Lower leg skin (tissue), 4 donors: ENCODE results near the gene DNAJC13. TPM values are rescaled to one million over a fixed set of nuclear protein-coding genes. Genes with fewer than 3 reads are reported as not detected.

Experiments used
- DNase-seq, 2 donors: peaks; one replicate each; pipeline ENCODE4 v3.0.0-alpha.2; 2019; ENCODE audit warnings: low spot score in 2 of 2
- H3K4me3 ChIP-seq: fragments of 200-600 bp; sonication (generic); 2 replicates; pipeline ENCODE4 v1.5.1; 2017; ENCODE audit warnings: mild to moderate bottlenecking, low read depth; ENCODE audit not compliant: poor library complexity, severe bottlenecking
- POLR2A ChIP-seq, 2 donors: fragments of 450-650 bp; IDR thresholded peaks; one replicate each; pipeline ENCODE4 v1.6.1; 2016 to 2017; ENCODE audit warnings: antibody characterized with exemption in 2 of 2, mild to moderate bottlenecking in 1 of 2, moderate library complexity in 1 of 2
- WGBS, 2 donors: methylation state at CpG; one replicate each; pipeline ENCODE4 v1.1.5; 2018; 5-methylcytosine and 5-hydroxymethylcytosine counted together
- intact Hi-C: fragments of 100-400 bp; cut with DNase I; formaldehyde crosslinking; loops from one replicate; pipeline ENCODE4 v1.15.0; 2023; ENCODE audit warnings: low total_unique reads
- total RNA-seq, 4 donors: library from RNA; depleted of rRNA; stranded (reverse); fragments of >200 nt; gene quantifications; one replicate each; pipeline ENCODE4 v1.1.0, GENCODE V29; 2016
- TF ChIP-seq, protein P1 (sequence below), 3 donors: fragments of 450-650 bp; IDR thresholded peaks; one replicate each; pipeline ENCODE4 v1.5.1; 2016; ENCODE audit warnings: antibody characterized with exemption in 3 of 3, mild to moderate bottlenecking in 3 of 3, moderate library complexity in 2 of 3

DNAJC13 gene
- total RNA-seq, 4 donors from 2014 or later: 25.4 to 54.1 (median 31.2) TPM

- intact Hi-C loops: loop anchor here (5.0 kb wide), 1 partner anchor 372 kb away; no protein-coding TSS in a partner anchor
- H3K4me3 ChIP-seq: no peak overlapping the region
- TF ChIP-seq, protein P1, sequence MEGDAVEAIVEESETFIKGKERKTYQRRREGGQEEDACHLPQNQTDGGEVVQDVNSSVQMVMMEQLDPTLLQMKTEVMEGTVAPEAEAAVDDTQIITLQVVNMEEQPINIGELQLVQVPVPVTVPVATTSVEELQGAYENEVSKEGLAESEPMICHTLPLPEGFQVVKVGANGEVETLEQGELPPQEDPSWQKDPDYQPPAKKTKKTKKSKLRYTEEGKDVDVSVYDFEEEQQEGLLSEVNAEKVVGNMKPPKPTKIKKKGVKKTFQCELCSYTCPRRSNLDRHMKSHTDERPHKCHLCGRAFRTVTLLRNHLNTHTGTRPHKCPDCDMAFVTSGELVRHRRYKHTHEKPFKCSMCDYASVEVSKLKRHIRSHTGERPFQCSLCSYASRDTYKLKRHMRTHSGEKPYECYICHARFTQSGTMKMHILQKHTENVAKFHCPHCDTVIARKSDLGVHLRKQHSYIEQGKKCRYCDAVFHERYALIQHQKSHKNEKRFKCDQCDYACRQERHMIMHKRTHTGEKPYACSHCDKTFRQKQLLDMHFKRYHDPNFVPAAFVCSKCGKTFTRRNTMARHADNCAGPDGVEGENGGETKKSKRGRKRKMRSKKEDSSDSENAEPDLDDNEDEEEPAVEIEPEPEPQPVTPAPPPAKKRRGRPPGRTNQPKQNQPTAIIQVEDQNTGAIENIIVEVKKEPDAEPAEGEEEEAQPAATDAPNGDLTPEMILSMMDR (IDR thresholded peaks at IDR 0.05): no peak
- TF ChIP-seq POLR2A (IDR thresholded peaks at IDR 0.05): no peak
- whole genome bisulfite sequencing, 2 donors: 87 to 92% methylated on average over 3 of the region's 3 CpGs
- DNase-seq: no peak
Observed at GRCh38 chr3:132404276-132404675, 13.0 kb upstream of the DNAJC13 start.

- no peak overlapping the region for H3K4me3 ChIP-seq
- TF ChIP-seq, protein P1 (IDR thresholded peaks at IDR 0.05): no peak
- no peak for TF ChIP-seq POLR2A (IDR thresholded peaks at IDR 0.05)
- intact Hi-C loops: no loop called here
Observed at GRCh38 chr3:132405188-132405587, 12.1 kb upstream of the DNAJC13 start.

GRCh38 chr3:132405609-132406299 lies 11.5 kb upstream of the DNAJC13 start:
- WGBS, 2 donors: 88% methylated on average over 4 of the region's 4 CpGs
- intact Hi-C loops: no loop called here
- DNase-seq: no peak
- no peak overlapping the region for H3K4me3 ChIP-seq
- TF ChIP-seq, protein P1 (IDR thresholded peaks at IDR 0.05): no peak
- no peak for TF ChIP-seq POLR2A (IDR thresholded peaks at IDR 0.05)

More at GRCh38 chr3:132405188-132405587, 12.1 kb upstream of the DNAJC13 start:
- WGBS, 2 donors: 68 to 71% methylated on average over 1 of the region's 1 CpG
- no peak for DNase-seq

- intact Hi-C loops: no loop called here
- H3K4me3 ChIP-seq: no peak overlapping the region
- DNase-seq: no peak
- no peak for TF ChIP-seq POLR2A (IDR thresholded peaks at IDR 0.05)
- TF ChIP-seq, protein P1 (IDR thresholded peaks at IDR 0.05): no peak
- WGBS, 2 donors: 90 to 95% methylated on average over 2 of the region's 2 CpGs
Observed at GRCh38 chr3:132406587-132406986, 10.7 kb upstream of the DNAJC13 start.

- no peak overlapping the region for H3K4me3 ChIP-seq
- 85 to 88% methylated on average over 2 of the region's 2 CpGs for WGBS, 2 donors
- intact Hi-C loops: no loop called here
- no peak for DNase-seq
- TF ChIP-seq POLR2A (IDR thresholded peaks at IDR 0.05): no peak
- TF ChIP-seq, protein P1 (IDR thresholded peaks at IDR 0.05): no peak
Observed at GRCh38 chr3:132407025-132407424, 10.3 kb upstream of the DNAJC13 start.

GRCh38 chr3:132414841-132415240 lies 2.5 kb upstream of the DNAJC13 start:
- H3K4me3 ChIP-seq: no peak overlapping the region
- 83 to 88% methylated on average over 1 of the region's 1 CpG for WGBS, 2 donors
- TF ChIP-seq POLR2A (IDR thresholded peaks at IDR 0.05): no peak
- TF ChIP-seq, protein P1 (IDR thresholded peaks at IDR 0.05): no peak
- intact Hi-C loops: no loop called here
- DNase-seq: no peak
